HG02852 (cell line): ENCODE data around the gene PPP1R3F.
"Not testable (repeated sequence)": the region's sequence is repeated elsewhere in the genome, so short reads cannot be mapped to it uniquely, and the experiment has no call there.

Source experiments
- ATAC-seq: cut with Tn5 transposase; IDR thresholded peaks from one replicate; pipeline ENCODE4 v1.9.1; 2021; ENCODE audit warnings: mild to moderate bottlenecking, moderate library complexity; ENCODE audit not compliant: unreplicated experiment

PPP1R3F gene

GRCh38 chrX:49271341-49271740 is 1.7 kb downstream of the PPP1R3F start:
- no peak for ATAC-seq

- no peak for ATAC-seq
Observed at GRCh38 chrX:49272421-49272820, 2.8 kb downstream of the PPP1R3F start.

GRCh38 chrX:49273181-49273727 is 3.7 kb downstream of the PPP1R3F start:
- no peak for ATAC-seq

GRCh38 chrX:49276207-49276606 is 6.6 kb downstream of the PPP1R3F start:
- no peak for ATAC-seq

- no peak for ATAC-seq
Observed at GRCh38 chrX:49276671-49277534, 7.3 kb downstream of the PPP1R3F start.

GRCh38 chrX:49277535-49277830 is 7.9 kb downstream of the PPP1R3F start:
- ATAC-seq, result no peak

- no peak for ATAC-seq
Observed at GRCh38 chrX:49278081-49278480, 8.5 kb downstream of the PPP1R3F start.

GRCh38 chrX:49282647-49283011 is 13.0 kb downstream of the PPP1R3F start:
- no peak for ATAC-seq

GRCh38 chrX:49284212-49284611 is 14.6 kb downstream of the PPP1R3F start:
- ATAC-seq, result no peak

GRCh38 chrX:49286136-49286535 is 16.5 kb downstream of the PPP1R3F start:
- no peak for ATAC-seq

- ATAC-seq, result no peak
Observed at GRCh38 chrX:49286581-49286980, 17.0 kb downstream of the PPP1R3F start.

- ATAC-seq, result no peak
Observed at GRCh38 chrX:49287665-49288064, 18.1 kb downstream of the PPP1R3F start.

GRCh38 chrX:49290215-49290614 is 20.6 kb downstream of the PPP1R3F start:
- no peak for ATAC-seq

- ATAC-seq, result no peak
Observed at GRCh38 chrX:49291615-49292337, 22.2 kb downstream of the PPP1R3F start.

GRCh38 chrX:49292400-49293362 is 23.1 kb downstream of the PPP1R3F start:
- no peak for ATAC-seq

GRCh38 chrX:49299293-49299692 is 29.7 kb downstream of the PPP1R3F start:
- ATAC-seq, result not testable (repeated sequence)

GRCh38 chrX:49300703-49301102 is 31.1 kb downstream of the PPP1R3F start:
- no peak for ATAC-seq

GRCh38 chrX:49303346-49303745 is 33.8 kb downstream of the PPP1R3F start, which contains the start of gene GAGE10:
GAGE10 (plus strand) TSS chrX:49303646; CDS start chrX:49304860, 1,214 bp downstream.
- no peak for ATAC-seq

- not testable (repeated sequence) for ATAC-seq
Observed at GRCh38 chrX:49307775-49308174, 38.2 kb downstream of the PPP1R3F start.

- no peak for ATAC-seq
Observed at GRCh38 chrX:49308604-49309269, 39.1 kb downstream of the PPP1R3F start.
